ENCODE data around the gene GNAL.

- TF ChIP-seq CTCF (IDR thresholded peaks at IDR 0.05 in 4 of 5, conservative IDR thresholded peaks at IDR 0.05 in 1 of 5) (no peak), POLR2A (IDR thresholded peaks at IDR 0.05) (no peak)
Observed at GRCh38 chr18:11850821-11851145, 161.7 kb downstream of the GNAL start.
